Neural cell (in vitro differentiated cells): Measurements from ENCODE around the gene VWA5B1. TPM values are rescaled to one million over a fixed set of nuclear protein-coding genes. Genes with fewer than 3 reads are reported as not detected.

Experiments used
- H2AFZ ChIP-seq: fragments of 200-600, 300-800 bp; sonication (generic), shearing (Covaris generic); 2 replicates; pipeline ENCODE4 v1.6.0; 2014; ENCODE audit warnings: low read depth, mild to moderate bottlenecking, antibody characterized with exemption, low read length, moderate library complexity
- H3F3A ChIP-seq: fragments of 200-600 bp; shearing (Covaris generic); 2 replicates; pipeline ENCODE4 v1.6.1; 2016; ENCODE audit warnings: mild to moderate bottlenecking, moderate library complexity, mixed read lengths, antibody characterized with exemption, low read length; ENCODE audit not compliant: insufficient read depth, poor library complexity, severe bottlenecking
- H3K27ac ChIP-seq: fragments of 200-600, 300-800 bp; sonication (generic), shearing (Covaris generic); 2 replicates; pipeline ENCODE4 v1.5.1; 2014; ENCODE audit warnings: mild to moderate bottlenecking, low read length, moderate library complexity
- H3K27me3 ChIP-seq: fragments of 300-800, 200-600 bp; sonication (generic), shearing (Covaris generic); 2 replicates; pipeline ENCODE4 v1.6.0; 2014; ENCODE audit warnings: mild to moderate bottlenecking, low read depth, low read length, moderate library complexity; ENCODE audit not compliant: insufficient read depth
- H3K36me3 ChIP-seq: fragments of 300-800, 200-600 bp; sonication (generic), shearing (Covaris generic); 2 replicates; pipeline ENCODE4 v1.5.1; 2014; ENCODE audit warnings: mild to moderate bottlenecking, antibody characterized with exemption, low read length, moderate library complexity; ENCODE audit not compliant: insufficient read depth
- H3K4me2 ChIP-seq: fragments of 300-800, 200-600 bp; sonication (generic), shearing (Covaris generic); 2 replicates; pipeline ENCODE4 v1.6.0; 2014; ENCODE audit warnings: mild to moderate bottlenecking, low read length
- H3K4me3 ChIP-seq: fragments of 300-800, 200-600 bp; sonication (generic), shearing (Covaris generic); 2 replicates; pipeline ENCODE4 v1.5.1; 2014; ENCODE audit warnings: mild to moderate bottlenecking, low read length, moderate library complexity
- H3K79me2 ChIP-seq: fragments of 200-600 bp; shearing (Covaris generic); replicated peaks from 2 replicates; pipeline ENCODE4 v1.6.0; 2014; ENCODE audit warnings: mild to moderate bottlenecking, low read length, moderate library complexity; ENCODE audit not compliant: insufficient read depth
- H3K9ac ChIP-seq: fragments of 300-800, 200-600 bp; sonication (generic), shearing (Covaris generic); 2 replicates; pipeline ENCODE4 v1.6.1; 2016; ENCODE audit warnings: mild to moderate bottlenecking, low read length, mixed read lengths
- H3K9me2 ChIP-seq: fragments of 200-600 bp; shearing (Covaris generic); 2 replicates; pipeline ENCODE4 v1.6.1; 2016; ENCODE audit warnings: mild to moderate bottlenecking, low read length, mixed read lengths; ENCODE audit not compliant: insufficient read depth
- H3K9me3 ChIP-seq: fragments of 200-600, 300-800 bp; sonication (generic), shearing (Covaris generic); 2 replicates; pipeline ENCODE4 v1.6.1; 2016; ENCODE audit warnings: mild to moderate bottlenecking, mixed run types, low read length, moderate library complexity, mixed read lengths
- H4K20me1 ChIP-seq: fragments of 200-600 bp; shearing (Covaris generic); 2 replicates; pipeline ENCODE4 v1.6.1; 2016; ENCODE audit warnings: mild to moderate bottlenecking, mixed run types; ENCODE audit not compliant: insufficient read depth
- EP300 ChIP-seq: fragments of 450-650 bp; conservative IDR thresholded peaks from 2 replicates; pipeline ENCODE4 v1.6.1; 2014; ENCODE audit warnings: antibody characterized with exemption, mild to moderate bottlenecking, moderate library complexity; ENCODE audit not compliant: poor library complexity, severe bottlenecking
- EZH2 ChIP-seq: fragments of 200-600, 300-800 bp; shearing (Covaris generic), sonication (generic); IDR thresholded peaks from 2 replicates; pipeline ENCODE4 v1.6.1; 2014; ENCODE audit warnings: antibody characterized with exemption, low read length, borderline replicate concordance, mild to moderate bottlenecking; ENCODE audit not compliant: insufficient read depth, poor library complexity, severe bottlenecking
- MXI1 ChIP-seq: fragments of 450-650 bp; conservative IDR thresholded peaks from 2 replicates; pipeline ENCODE4 v1.6.1; 2014; ENCODE audit warnings: antibody characterized with exemption, mild to moderate bottlenecking; ENCODE audit not compliant: poor library complexity, severe bottlenecking
- POLR2AphosphoS5 ChIP-seq: IDR thresholded peaks from 2 replicates; pipeline ENCODE4 v1.6.1; 2012
- RAD21 ChIP-seq: fragments of 450-650 bp; conservative IDR thresholded peaks from 2 replicates; pipeline ENCODE4 v1.6.1; 2014; ENCODE audit warnings: antibody characterized with exemption, mild to moderate bottlenecking, moderate library complexity
- SMC3 ChIP-seq: fragments of 450-650 bp; conservative IDR thresholded peaks from 2 replicates; pipeline ENCODE4 v1.6.1; 2014; ENCODE audit warnings: antibody characterized with exemption, mild to moderate bottlenecking, moderate library complexity; ENCODE audit not compliant: poor library complexity
- TAF1 ChIP-seq: IDR thresholded peaks from 2 replicates; pipeline ENCODE4 v1.6.1; 2012; ENCODE audit warnings: low read depth
- polyA plus RNA-seq: library from polyadenylated mRNA; depleted of rRNA; stranded (reverse); fragments of >200 nt; gene quantifications from 2 replicates; pipeline ENCODE4 v1.2.3, GENCODE V29; 2014
- TF ChIP-seq, protein P1 (sequence below): IDR thresholded peaks from 2 replicates; pipeline ENCODE4 v1.6.1; 2012; ENCODE audit warnings: borderline replicate concordance
- TF ChIP-seq, protein P2 (sequence below): fragments of 450-650 bp; IDR thresholded peaks from 2 replicates; pipeline ENCODE4 v1.5.1; 2014; ENCODE audit warnings: antibody characterized with exemption, mild to moderate bottlenecking, moderate library complexity; ENCODE audit not compliant: poor library complexity, severe bottlenecking

The VWA5B1 gene
- polyA plus RNA-seq, 1 donor from 2014 or later = 0.27 TPM

DNA sequence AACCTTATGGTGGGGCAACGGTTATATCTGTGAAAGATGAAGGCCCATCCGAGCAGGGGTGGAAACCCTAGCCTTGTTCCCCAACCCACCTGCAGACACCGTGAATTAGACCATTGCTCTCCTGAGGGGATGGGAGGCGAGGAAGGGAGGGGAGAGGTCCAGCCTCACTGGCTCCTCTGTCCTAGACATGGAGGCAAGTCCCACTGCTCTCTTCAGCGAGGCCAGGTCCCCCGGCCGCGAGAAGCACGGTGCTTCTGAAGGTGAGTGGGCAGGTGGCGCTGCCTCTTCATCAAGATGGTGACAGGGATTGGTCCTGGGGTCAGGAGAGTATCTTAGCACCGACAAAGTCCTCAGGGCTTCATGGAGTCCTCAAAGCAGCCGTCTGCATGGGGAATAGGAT, 59.3 kb downstream of the VWA5B1 start:
- Histone ChIP-seq H3K4me2 (no peak overlapping the region), H3K9ac (no peak overlapping the region), H3K36me3 (no peaks in the 10 kb centered on the region), H3K9me3 (no peaks in the 10 kb centered on the region), H3K27me3 (no peaks in the 10 kb centered on the region), H3F3A (no peaks in the 10 kb centered on the region), H3K79me2 (no peaks in the 10 kb centered on the region), H3K9me2 (no peaks in the 10 kb centered on the region), H4K20me1 (no peaks in the 10 kb centered on the region), H3K4me3 (no peak overlapping the region), H3K27ac (no peak overlapping the region), H2AFZ (no peak overlapping the region)
- TF ChIP-seq EP300 (no peak), TAF1 (no peak), EZH2 (no peak)

DNA sequence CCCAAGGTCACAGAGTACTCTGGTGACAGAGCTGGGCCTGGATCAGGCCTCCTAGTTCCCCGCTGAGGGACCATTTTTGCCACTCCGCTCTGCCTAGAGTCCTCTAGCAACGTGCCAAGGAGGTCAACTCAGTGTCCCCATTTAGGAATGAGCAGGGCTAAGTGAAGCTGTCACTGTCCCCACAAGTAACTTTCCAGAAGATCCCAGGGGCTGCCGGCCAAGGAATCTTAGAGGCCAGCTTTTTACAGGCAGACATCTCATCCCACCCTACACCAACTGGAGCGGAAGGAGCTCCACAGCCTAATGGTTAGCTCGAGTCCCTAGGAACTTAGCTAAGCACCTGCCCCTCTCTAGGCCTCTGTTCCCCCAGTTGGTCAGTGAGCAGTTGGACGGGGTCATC, 59.7 kb downstream of the VWA5B1 start:
- Histone ChIP-seq H3K27me3 (no peaks in the 10 kb centered on the region), H3K9me2 (no peaks in the 10 kb centered on the region), H3K27ac (no peak overlapping the region), H2AFZ (no peak overlapping the region), H4K20me1 (no peaks in the 10 kb centered on the region), H3K9ac (no peak overlapping the region), H3K4me3 (no peak overlapping the region), H3K79me2 (no peaks in the 10 kb centered on the region), H3K4me2 (no peak overlapping the region), H3K36me3 (no peaks in the 10 kb centered on the region), H3K9me3 (no peaks in the 10 kb centered on the region), H3F3A (no peaks in the 10 kb centered on the region)
- TF ChIP-seq EZH2 (no peak), MXI1 (no peak), POLR2AphosphoS5 (no peak), TAF1 (no peak), RAD21 (no peak), EP300 (no peak), SMC3 (no peak)
- TF ChIP-seq, protein P1, sequence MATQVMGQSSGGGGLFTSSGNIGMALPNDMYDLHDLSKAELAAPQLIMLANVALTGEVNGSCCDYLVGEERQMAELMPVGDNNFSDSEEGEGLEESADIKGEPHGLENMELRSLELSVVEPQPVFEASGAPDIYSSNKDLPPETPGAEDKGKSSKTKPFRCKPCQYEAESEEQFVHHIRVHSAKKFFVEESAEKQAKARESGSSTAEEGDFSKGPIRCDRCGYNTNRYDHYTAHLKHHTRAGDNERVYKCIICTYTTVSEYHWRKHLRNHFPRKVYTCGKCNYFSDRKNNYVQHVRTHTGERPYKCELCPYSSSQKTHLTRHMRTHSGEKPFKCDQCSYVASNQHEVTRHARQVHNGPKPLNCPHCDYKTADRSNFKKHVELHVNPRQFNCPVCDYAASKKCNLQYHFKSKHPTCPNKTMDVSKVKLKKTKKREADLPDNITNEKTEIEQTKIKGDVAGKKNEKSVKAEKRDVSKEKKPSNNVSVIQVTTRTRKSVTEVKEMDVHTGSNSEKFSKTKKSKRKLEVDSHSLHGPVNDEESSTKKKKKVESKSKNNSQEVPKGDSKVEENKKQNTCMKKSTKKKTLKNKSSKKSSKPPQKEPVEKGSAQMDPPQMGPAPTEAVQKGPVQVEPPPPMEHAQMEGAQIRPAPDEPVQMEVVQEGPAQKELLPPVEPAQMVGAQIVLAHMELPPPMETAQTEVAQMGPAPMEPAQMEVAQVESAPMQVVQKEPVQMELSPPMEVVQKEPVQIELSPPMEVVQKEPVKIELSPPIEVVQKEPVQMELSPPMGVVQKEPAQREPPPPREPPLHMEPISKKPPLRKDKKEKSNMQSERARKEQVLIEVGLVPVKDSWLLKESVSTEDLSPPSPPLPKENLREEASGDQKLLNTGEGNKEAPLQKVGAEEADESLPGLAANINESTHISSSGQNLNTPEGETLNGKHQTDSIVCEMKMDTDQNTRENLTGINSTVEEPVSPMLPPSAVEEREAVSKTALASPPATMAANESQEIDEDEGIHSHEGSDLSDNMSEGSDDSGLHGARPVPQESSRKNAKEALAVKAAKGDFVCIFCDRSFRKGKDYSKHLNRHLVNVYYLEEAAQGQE = no peak
- TF ChIP-seq, protein P2, sequence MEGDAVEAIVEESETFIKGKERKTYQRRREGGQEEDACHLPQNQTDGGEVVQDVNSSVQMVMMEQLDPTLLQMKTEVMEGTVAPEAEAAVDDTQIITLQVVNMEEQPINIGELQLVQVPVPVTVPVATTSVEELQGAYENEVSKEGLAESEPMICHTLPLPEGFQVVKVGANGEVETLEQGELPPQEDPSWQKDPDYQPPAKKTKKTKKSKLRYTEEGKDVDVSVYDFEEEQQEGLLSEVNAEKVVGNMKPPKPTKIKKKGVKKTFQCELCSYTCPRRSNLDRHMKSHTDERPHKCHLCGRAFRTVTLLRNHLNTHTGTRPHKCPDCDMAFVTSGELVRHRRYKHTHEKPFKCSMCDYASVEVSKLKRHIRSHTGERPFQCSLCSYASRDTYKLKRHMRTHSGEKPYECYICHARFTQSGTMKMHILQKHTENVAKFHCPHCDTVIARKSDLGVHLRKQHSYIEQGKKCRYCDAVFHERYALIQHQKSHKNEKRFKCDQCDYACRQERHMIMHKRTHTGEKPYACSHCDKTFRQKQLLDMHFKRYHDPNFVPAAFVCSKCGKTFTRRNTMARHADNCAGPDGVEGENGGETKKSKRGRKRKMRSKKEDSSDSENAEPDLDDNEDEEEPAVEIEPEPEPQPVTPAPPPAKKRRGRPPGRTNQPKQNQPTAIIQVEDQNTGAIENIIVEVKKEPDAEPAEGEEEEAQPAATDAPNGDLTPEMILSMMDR = no peak
